Gastroesophageal sphincter (tissue), 3 donors: ENCODE results near the gene PCARE.

Experiments
- POLR2A ChIP-seq, 2 donors: fragments of 450-650 bp; IDR thresholded peaks; one replicate each; pipeline ENCODE4 v1.6.1; 2017; ENCODE audit warnings: antibody characterized with exemption in 2 of 2, mild to moderate bottlenecking in 2 of 2, moderate library complexity in 1 of 2
- TF ChIP-seq, protein P1 (sequence below), 4 experiments: fragments of 200-600 bp in 2 of 4; fragments of 450-650 bp in 2 of 4; sonication (generic) in 1 of 4; IDR thresholded peaks; one replicate each; pipeline ENCODE4 v1.5.1; 2017 to 2019; ENCODE audit warnings: antibody characterized with exemption in 4 of 4, mild to moderate bottlenecking in 2 of 4, moderate library complexity in 2 of 4

DNA sequence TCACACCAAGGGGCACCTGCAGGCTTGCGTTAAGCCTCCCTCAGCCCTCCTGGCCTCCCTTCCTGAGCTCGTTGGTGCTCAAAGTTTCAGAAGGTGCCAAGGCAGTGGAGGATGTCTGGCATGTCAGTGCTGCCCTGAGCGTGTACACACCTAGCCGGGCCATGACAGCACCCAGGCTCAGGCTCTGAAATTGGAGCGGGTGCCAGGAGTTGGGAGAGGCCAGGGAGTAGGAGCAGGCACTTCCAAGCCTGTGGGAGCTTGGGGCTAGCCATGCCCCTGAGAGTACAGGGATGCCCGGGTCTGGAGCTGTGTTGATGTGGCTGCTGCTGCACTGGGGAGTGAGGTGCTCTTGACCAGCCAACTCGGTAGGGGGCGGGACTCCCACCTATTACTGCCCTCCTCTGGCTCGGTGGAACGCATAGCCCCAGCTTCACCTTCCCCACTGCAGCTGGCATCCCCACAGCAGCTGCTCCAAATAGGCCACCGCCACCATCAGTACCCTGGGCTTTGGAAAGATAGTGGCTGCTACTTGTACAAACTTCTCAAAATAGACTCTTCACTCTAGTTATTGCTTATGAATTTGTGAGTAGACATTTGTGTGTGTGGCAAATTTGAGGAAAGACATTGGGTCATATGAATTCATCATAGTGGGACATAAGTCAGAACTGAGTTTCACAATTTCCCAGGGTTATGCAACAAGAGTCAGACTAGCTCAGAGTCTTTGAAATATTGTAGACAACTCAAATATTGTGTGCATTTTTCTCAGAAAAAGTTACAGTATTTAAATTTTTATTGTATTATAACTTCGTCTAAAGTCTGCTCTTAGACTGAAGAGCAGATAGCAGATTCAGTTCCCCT, 6.8 kb upstream of the PCARE start:
- TF ChIP-seq, protein P1, sequence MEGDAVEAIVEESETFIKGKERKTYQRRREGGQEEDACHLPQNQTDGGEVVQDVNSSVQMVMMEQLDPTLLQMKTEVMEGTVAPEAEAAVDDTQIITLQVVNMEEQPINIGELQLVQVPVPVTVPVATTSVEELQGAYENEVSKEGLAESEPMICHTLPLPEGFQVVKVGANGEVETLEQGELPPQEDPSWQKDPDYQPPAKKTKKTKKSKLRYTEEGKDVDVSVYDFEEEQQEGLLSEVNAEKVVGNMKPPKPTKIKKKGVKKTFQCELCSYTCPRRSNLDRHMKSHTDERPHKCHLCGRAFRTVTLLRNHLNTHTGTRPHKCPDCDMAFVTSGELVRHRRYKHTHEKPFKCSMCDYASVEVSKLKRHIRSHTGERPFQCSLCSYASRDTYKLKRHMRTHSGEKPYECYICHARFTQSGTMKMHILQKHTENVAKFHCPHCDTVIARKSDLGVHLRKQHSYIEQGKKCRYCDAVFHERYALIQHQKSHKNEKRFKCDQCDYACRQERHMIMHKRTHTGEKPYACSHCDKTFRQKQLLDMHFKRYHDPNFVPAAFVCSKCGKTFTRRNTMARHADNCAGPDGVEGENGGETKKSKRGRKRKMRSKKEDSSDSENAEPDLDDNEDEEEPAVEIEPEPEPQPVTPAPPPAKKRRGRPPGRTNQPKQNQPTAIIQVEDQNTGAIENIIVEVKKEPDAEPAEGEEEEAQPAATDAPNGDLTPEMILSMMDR (IDR thresholded peaks at IDR 0.05), result no peak
- TF ChIP-seq POLR2A (IDR thresholded peaks at IDR 0.05), result no peak
